ENCODE results near the gene GNGT2.

Gene GNGT2

DNA sequence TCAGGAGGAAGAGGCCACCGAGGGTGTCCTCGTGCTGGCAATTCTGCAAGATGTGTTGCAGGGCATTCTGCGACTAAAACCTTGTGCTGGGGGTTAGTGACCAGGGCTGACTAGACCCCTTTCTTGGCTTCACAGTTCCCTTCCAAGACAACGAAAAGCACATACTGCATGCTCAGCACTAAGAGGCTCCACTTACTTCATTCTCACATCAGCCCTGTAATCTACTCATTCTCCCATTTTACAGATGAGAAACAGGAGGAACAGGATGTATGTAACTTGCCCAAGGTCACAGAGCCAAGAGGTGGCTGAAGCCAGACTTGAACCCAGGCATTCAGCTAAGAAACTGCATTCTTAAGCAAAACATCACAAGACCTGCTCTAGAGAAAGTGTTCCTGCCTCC, 25.5 kb upstream of the GNGT2 start:
- no peak overlapping the region for H3K27ac Mint-ChIP-seq
- peaks cover 15% of the 10 kb centered on the region for H3K27me3 Mint-ChIP-seq
- no peak overlapping the region for H3K4me3 Mint-ChIP-seq
- no peaks in the 10 kb centered on the region for H3K9me3 Mint-ChIP-seq
- H3K4me1 Mint-ChIP-seq (ENCODE audit: low read depth), result peaks cover 7% of the 10 kb centered on the region
- no peaks in the 10 kb centered on the region for H3K36me3 Mint-ChIP-seq (ENCODE audit: low read depth)

DNA sequence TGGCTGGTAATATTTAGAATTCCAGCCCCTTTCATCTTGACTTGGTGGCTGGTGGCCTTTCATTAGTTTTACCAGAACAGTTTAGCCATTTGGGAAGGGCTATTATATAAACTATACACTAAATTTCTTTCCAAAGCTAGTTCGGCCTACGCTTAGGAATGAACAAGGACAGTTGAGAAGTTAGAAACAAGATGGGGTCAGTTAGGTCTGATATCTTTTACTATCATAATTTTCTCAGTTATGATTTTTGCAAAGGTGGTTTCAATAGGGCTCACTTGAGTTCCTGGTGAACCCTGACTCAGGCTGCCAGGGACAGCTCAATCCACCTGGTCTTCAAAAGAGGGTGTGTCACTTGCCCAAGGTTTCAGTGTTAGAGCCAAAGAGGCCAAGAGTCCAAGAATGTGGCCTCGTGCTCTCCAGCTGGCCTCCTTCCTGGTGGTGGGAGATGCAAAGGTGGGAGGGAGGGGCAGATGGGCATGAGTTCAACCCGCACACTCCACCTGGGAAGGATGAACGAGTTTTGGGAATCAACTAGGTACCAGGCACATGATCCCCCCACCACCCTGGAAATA, 24.2 kb upstream of the GNGT2 start:
- H3K9me3 Mint-ChIP-seq, result no peaks in the 10 kb centered on the region
- H3K27me3 Mint-ChIP-seq, result peaks cover 15% of the 10 kb centered on the region
- peaks cover 9% of the 10 kb centered on the region for H3K4me1 Mint-ChIP-seq (ENCODE audit: low read depth)
- H3K27ac Mint-ChIP-seq, result no peak overlapping the region
- no peaks in the 10 kb centered on the region for H3K36me3 Mint-ChIP-seq (ENCODE audit: low read depth)
- no peak overlapping the region for H3K4me3 Mint-ChIP-seq

GRCh38 chr17:49231563-49231894, 21.2 kb upstream of the GNGT2 start:
- H3K27me3 Mint-ChIP-seq, result peaks cover 26% of the 10 kb centered on the region
- H3K9me3 Mint-ChIP-seq, result no peaks in the 10 kb centered on the region
- no peaks in the 10 kb centered on the region for H3K36me3 Mint-ChIP-seq (ENCODE audit: low read depth)
- H3K4me3 Mint-ChIP-seq, result peak overlapping the region; percentile 75
- peaks cover 16% of the 10 kb centered on the region for H3K4me1 Mint-ChIP-seq (ENCODE audit: low read depth)
- no peak overlapping the region for H3K27ac Mint-ChIP-seq

- Mint-ChIP-seq H3K4me1 (ENCODE audit: low read depth) (peaks cover 16% of the 10 kb centered on the region), H3K27me3 (peaks cover 29% of the 10 kb centered on the region), H3K4me3 (peak within 1 kb of the TSS; percentile 75), H3K9me3 (no peaks in the 10 kb centered on the region), H3K27ac (no peak within 1 kb of the TSS), H3K36me3 (ENCODE audit: low read depth) (no peaks in the 10 kb centered on the region)
Observed at GRCh38 chr17:49230636-49231562, 20.5 kb upstream of the GNGT2 start, which contains the start of gene PHOSPHO1. PHOSPHO1 (minus strand) TSS chr17:49230787; CDS start chr17:49226691, 4,096 bp downstream.

DNA sequence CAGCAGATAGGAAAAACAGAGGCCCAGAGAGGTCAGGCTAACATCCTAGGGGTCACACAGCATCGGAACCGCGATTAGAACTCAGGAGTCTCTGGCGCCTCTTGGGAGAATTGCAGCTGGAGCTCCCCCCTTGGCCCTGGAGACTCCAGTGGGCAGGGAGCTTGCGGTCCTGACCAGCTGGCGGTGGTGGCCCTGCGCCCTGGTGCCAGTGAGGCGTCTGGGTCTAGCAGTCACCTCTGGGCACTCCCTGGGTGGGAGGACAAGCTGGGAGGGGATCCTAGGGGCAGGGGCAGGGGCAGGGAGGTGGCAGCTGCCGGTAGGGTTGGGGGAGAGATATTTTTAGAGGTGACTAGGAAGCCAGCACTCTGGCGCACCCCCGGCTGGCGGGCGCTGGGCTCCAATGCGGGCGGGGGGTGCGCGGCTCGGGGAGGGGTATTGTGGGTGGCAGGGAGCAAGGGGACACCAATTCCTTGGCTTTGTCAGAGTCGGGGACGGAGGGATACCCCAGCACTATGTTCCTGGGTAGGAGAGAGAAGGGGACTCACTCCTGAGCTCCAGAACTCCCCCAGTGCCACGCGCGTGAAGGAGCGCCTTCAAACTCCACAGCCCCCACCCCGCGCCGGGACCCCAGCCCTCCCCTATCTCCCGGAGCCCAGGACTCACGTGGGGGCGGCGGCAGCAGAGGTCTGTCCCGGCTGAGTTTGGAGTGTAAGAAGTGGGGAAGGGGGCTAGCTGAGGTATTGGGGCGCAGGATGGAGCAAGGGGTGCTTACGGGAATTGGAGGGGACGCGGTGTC, 19.6 kb upstream of the GNGT2 start:
- Mint-ChIP-seq H3K4me1 (ENCODE audit: low read depth) (peaks cover 16% of the 10 kb centered on the region), H3K36me3 (ENCODE audit: low read depth) (no peaks in the 10 kb centered on the region), H3K27me3 (peaks cover 35% of the 10 kb centered on the region), H3K4me3 (peak overlapping the region; percentile 75), H3K9me3 (no peaks in the 10 kb centered on the region), H3K27ac (no peak overlapping the region)

DNA sequence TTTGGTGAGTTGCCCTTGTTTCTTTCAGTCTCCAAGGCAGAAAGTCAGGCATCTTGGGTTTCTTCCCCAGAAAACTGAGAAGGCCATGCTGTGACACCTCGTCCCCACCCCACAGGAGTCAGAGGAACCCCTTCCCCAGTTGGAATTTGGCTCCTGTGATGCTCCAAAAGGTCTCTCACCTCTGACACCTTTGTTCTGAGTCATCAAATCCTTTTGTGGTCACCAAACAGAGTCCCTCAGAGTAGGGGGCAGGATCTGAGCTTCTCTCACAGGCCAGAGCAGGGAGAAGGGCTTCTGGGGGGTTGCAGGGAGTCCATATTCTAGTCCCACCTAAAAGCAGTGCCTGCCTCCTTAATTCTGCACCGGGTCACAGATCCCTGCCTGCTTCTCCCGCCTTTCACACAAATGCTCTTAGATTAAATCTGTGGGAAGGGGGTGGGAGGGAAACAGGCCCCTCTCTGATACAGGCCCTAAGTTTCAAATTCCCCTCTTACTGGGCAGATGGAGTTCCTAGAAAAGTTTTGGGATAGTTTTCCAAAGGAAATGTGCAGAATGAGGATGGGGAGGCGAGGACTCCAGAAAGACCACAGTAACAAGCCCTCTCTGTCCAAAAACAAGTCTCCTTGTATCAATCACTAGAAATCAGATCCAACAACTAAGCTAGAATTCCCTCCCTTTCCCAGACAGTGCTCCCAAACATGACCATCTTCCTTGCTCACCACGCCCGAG, 18.9 kb upstream of the GNGT2 start:
- Mint-ChIP-seq H3K4me3 (peak overlapping the region; percentile 75), H3K27ac (no peak overlapping the region), H3K4me1 (ENCODE audit: low read depth) (peaks cover 21% of the 10 kb centered on the region), H3K36me3 (ENCODE audit: low read depth) (no peaks in the 10 kb centered on the region), H3K9me3 (no peaks in the 10 kb centered on the region), H3K27me3 (peaks cover 38% of the 10 kb centered on the region)

GRCh38 chr17:49227436-49228261, 17.3 kb upstream of the GNGT2 start:
- peaks cover 9% of the 10 kb centered on the region for H3K36me3 Mint-ChIP-seq (ENCODE audit: low read depth)
- no peak overlapping the region for H3K4me3 Mint-ChIP-seq
- peaks cover 32% of the 10 kb centered on the region for H3K4me1 Mint-ChIP-seq (ENCODE audit: low read depth)
- H3K27ac Mint-ChIP-seq, result no peak overlapping the region
- peaks cover 38% of the 10 kb centered on the region for H3K27me3 Mint-ChIP-seq
- no peaks in the 10 kb centered on the region for H3K9me3 Mint-ChIP-seq

DNA sequence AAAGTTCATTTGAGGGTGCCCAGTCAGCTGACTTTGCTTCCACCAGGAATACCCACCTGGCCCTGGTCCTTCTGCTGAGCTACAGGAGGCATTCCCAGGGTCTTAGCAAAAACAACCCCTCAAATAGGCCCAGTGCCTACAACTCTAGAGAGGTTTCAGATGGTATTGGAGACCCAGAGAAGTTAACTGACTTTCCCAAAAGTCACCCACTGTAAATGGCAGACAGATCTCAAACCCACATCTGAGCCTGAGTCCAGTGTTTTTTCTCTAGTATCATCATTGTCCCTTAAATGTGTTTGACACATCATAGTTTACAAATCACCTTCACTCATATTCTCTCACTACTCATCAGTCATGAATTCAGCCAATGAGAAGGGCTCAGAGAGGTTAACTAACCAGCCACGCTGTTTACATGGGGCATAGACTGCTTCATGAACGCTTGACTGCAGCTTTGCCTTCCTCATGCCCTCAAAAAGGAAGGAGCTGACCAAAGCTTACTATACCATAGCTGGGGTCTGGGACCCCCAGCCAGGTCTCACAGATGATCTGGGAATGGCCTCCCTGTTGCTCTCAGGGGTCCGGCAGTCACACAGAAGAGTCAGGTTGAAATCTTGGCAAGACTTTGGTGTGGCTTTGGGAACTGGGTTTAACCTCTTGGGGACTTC, 16.5 kb upstream of the GNGT2 start:
- peaks cover 38% of the 10 kb centered on the region for H3K27me3 Mint-ChIP-seq
- peaks cover 15% of the 10 kb centered on the region for H3K36me3 Mint-ChIP-seq (ENCODE audit: low read depth)
- peaks cover 33% of the 10 kb centered on the region for H3K4me1 Mint-ChIP-seq (ENCODE audit: low read depth)
- H3K9me3 Mint-ChIP-seq, result no peaks in the 10 kb centered on the region
- no peak overlapping the region for H3K27ac Mint-ChIP-seq
- no peak overlapping the region for H3K4me3 Mint-ChIP-seq

DNA sequence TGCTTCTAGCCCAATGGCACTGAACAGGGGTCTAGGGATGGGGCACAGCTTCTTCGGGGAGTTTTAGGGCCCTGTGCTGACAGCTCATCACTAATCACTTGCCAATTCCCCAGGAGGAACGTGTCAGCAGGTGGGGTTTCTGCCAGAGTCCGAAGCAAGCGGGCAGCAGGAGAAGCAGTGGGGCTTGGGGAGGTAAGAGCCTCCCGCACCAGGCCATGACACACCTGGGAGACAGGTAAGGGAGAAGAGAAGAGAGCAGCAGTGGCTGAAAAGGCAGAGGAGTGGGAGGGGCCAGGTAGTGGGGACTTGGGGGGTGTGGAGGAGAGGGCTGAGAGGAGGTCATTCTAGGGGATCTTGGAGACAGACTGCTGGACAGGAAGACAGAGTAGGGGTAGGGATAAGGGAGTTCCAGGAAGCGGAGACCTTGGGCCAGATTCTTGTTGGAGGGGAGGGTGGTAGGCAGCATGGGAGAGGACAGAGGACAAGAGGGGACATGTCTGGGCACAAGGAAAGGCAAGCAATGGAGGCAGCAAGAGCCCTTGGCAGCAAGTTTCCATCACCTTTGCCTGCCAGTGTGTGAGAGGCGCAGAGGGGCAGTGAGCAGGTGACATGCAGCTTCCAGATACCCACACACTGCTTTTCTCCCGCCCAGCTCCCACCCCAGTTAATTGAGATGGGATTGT, 15.3 kb upstream of the GNGT2 start:
- H3K36me3 Mint-ChIP-seq (ENCODE audit: low read depth), result peaks cover 18% of the 10 kb centered on the region
- H3K27me3 Mint-ChIP-seq, result peaks cover 32% of the 10 kb centered on the region
- no peaks in the 10 kb centered on the region for H3K9me3 Mint-ChIP-seq
- H3K4me1 Mint-ChIP-seq (ENCODE audit: low read depth), result peaks cover 27% of the 10 kb centered on the region
- peak overlapping the region; percentile 13 for H3K4me3 Mint-ChIP-seq
- H3K27ac Mint-ChIP-seq, result no peak overlapping the region

DNA sequence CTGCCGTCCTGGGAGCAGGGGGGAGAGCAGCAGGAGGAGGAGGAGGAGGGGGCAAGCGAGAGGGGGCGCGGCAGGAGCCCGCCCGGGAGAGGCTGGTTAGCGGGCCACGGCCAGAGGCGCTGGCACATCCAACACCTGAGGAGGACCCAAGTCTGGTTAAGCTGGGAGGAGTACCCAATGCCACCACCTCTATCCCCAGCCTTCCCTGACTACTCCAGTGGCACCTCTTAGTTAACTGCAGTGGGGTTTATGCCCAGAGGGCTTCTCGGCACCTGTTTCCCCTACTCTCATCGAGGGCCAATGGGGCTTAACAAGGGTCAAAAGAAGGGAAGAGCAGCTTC, 14.6 kb upstream of the GNGT2 start:
- H3K36me3 Mint-ChIP-seq (ENCODE audit: low read depth), result peaks cover 23% of the 10 kb centered on the region
- H3K27ac Mint-ChIP-seq, result no peak overlapping the region
- H3K4me3 Mint-ChIP-seq, result peak overlapping the region; percentile 35
- H3K9me3 Mint-ChIP-seq, result no peaks in the 10 kb centered on the region
- H3K4me1 Mint-ChIP-seq (ENCODE audit: low read depth), result peaks cover 32% of the 10 kb centered on the region
- H3K27me3 Mint-ChIP-seq, result peaks cover 32% of the 10 kb centered on the region

DNA sequence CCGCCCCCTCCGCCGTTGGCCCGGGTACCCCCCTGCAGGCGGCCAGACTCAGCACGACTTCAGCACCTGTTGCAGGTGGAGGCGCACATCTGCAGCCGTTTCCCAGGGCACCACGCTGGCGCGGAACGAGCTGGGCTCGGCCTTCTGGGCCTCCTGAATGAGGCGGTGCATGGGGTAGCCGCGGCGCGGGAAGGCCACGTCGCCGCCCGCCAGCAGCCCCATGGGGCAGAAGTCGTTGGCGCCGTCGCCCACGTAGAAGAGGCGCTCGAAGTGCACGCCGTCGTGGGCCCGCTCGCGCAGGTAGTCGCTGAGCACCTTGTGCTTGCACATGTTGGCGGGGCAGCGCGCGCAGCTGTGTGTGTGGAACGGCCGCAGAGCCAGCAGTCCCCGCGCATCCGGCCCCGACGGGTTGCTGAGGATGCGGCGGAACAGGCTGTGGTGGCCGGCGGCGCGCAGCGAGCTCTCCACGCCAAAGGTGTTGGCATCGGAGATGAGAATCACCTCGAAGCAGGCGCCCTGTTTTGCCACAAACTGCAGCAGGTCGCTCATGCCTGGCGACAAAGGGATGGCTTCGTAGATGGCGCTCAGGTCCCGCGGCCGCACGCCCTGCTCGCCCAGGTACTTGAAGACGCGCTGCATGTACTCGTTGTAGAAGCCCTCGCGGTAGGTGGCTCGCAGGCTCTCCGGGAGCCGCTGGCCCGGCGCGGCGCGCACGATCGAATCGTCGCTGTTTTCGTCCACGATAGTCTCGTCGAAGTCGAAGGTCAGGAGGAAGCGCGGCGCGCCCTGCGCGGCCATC, 14.0 kb upstream of the GNGT2 start:
- Mint-ChIP-seq H3K9me3 (no peaks in the 10 kb centered on the region), H3K4me3 (peak overlapping the region; percentile 35), H3K4me1 (ENCODE audit: low read depth) (peaks cover 32% of the 10 kb centered on the region), H3K27me3 (peaks cover 28% of the 10 kb centered on the region), H3K27ac (no peak overlapping the region), H3K36me3 (ENCODE audit: low read depth) (peaks cover 23% of the 10 kb centered on the region)

DNA sequence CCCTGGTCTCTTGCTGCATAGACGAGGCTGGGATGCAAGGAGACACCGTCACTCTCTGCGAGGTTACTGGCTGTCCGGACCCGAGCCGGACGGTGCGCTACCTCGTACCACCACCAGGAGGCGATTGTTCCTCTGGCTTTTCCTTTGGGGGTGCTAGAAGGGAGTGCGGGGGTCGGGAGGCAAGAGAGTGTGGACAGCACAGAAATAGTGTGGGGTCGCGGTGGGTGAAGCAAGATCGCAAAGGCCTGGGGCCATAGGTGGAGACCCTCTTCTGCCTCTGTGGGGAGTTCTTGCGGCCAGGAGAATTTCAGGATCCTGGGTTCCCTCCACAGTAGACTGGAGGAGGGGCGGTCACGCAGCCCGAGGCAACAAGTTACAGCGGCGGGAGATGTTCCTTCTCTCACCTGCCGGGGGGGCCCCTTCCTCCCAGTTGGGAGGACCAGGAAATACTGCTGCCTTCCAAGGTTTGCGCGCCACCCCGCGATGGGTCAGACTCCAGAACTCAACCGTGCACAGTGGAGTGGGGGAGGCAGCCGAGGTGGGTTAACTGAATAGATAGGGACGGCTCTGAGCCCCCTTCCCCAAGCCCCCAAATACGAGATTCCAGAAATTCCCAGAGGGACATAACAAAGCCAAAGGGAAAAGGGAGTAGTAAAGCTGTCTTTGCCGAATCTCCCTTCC, 13.3 kb upstream of the GNGT2 start:
- Mint-ChIP-seq H3K4me3 (peak overlapping the region; percentile 72), H3K4me1 (ENCODE audit: low read depth) (peaks cover 34% of the 10 kb centered on the region), H3K27ac (peak overlapping the region; percentile 68), H3K27me3 (peaks cover 22% of the 10 kb centered on the region), H3K36me3 (ENCODE audit: low read depth) (peaks cover 28% of the 10 kb centered on the region), H3K9me3 (no peaks in the 10 kb centered on the region)

Measured in stimulated activated naive CD8-positive, alpha-beta T cell treated with anti-CD3 and anti-CD28 coated beads, Interleukin-15, Interleukin-2, amounts not matched to agents 100 ng/mL and 50 ng/mL, for 24 hours (primary cell).